ES-I3 (cell line): ENCODE measurements around the gene MORC4.
A peak's percentile ranks its signal among the peaks of the same experiment; 100 is the strongest.

Experiments
- H3K36me3 ChIP-seq: 2 replicates; pipeline ENCODE4 v1.6.1; 2013; ENCODE audit warnings: mild to moderate bottlenecking, low read length, control low read depth, moderate library complexity; ENCODE audit not compliant: insufficient read depth
- H3K4me1 ChIP-seq: 2 replicates; pipeline ENCODE4 v1.6.1; 2013; ENCODE audit warnings: mild to moderate bottlenecking, control low read depth, low read length; ENCODE audit not compliant: insufficient read depth
- H3K9ac ChIP-seq: 2 replicates; pipeline ENCODE4 v1.6.1; 2013; ENCODE audit warnings: low read depth, mild to moderate bottlenecking, low read length, moderate library complexity
- H3K9me3 ChIP-seq: 2 replicates; pipeline ENCODE4 v1.6.1; 2013; ENCODE audit warnings: mild to moderate bottlenecking, low read length, moderate library complexity; ENCODE audit not compliant: control insufficient read depth, insufficient read depth

MORC4 gene

DNA sequence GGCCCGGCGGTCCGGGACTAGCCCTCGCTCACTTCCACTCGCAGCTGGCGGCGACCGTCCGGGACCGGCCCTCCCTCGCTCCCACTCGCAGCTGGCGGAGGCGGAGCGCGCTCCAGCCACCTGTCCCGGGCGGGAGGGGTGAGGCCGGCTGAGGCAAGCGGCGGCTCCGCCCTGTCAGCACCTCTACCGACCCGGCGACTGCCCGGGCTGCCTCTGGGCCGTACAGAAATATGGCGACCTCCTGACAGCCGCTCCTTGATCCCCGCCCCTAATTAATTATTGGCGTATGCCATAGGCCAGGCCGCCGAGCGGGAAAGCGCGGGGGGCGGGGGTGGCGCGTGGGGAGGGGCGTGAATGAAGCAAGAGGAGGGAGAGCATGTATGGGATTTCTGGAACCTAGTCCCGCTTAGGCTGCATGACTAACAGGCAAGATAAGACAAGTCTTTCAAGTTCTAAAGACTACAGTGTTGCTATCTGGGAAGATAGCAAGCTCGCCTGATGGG lies at the start of gene MORC4:
Gene MORC4, minus strand, starts transcription at position 200 of the 503 bp plus-strand sequence. CDS start 243 bp downstream, outside the sequence.
- Histone ChIP-seq H3K9me3 (no peaks in the 10 kb centered on the region), H3K4me1 (no peaks in the 10 kb centered on the region), H3K36me3 (no peaks in the 10 kb centered on the region), H3K9ac (peak within 1 kb of the TSS; percentile 79)

DNA sequence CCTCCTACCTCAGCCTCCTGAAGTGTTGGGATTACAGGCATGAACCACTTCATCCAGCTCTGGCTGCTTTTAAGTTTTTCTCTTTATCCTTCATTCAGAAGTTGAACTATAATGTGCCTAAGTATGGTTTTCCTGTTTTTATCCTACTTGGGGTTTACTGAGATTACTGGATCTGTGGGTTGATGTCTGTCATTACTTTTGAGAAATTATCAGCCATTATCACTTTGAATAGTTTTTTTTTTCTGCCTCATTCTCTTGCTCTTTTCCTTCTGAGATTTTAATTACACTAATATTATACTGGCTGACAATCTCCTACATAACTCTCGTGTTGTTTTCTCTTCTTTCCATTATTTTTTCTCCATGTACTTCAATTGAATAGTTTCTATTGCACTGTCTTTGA lies 47.6 kb upstream of the MORC4 start:
- no peaks in the 10 kb centered on the region for H3K9me3 ChIP-seq
- H3K9ac ChIP-seq, result no peak overlapping the region
- H3K4me1 ChIP-seq, result no peaks in the 10 kb centered on the region
- no peaks in the 10 kb centered on the region for H3K36me3 ChIP-seq

DNA sequence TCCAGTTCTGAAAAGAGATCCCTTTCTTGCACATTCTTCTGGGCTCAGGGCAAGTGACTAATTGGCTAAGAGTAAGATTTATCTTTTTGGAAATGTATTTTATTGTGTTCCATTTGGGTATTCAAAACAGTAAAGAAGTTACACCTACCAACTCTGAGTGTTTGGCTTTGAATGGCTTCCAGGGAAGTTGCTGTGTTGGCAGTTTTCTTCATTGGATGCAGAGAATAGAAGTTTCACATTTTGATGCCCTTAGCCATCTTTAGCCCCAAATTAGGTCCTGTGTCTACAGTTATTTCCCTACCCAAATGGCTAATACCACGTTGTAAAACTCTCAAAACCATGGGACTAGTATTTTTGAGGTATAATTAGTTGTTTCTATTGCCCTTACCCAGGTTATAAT lies 29.7 kb upstream of the MORC4 start:
- Histone ChIP-seq H3K9me3 (no peaks in the 10 kb centered on the region), H3K4me1 (no peaks in the 10 kb centered on the region), H3K36me3 (no peaks in the 10 kb centered on the region), H3K9ac (no peak overlapping the region)

DNA sequence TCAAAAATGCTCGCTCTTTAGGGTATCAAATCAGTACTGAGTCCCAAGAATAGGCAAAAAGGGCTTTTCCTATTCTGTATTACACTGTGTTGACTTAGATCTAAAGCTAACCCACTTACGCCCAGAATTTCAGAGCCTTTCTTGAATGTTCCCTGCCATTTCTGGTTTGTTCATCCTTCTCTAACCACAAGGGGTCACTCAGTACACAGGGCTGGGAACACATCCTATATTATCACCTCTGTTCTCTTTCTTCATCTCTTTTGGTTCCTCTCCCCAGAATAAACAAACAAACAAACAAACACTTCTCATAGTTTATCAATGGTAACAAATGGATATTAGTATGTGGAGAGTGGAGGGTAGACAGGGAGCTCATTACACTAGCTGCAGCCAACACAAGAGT lies 25.5 kb upstream of the MORC4 start:
- no peaks in the 10 kb centered on the region for H3K36me3 ChIP-seq
- no peak overlapping the region for H3K9ac ChIP-seq
- no peaks in the 10 kb centered on the region for H3K9me3 ChIP-seq
- H3K4me1 ChIP-seq, result no peaks in the 10 kb centered on the region

DNA sequence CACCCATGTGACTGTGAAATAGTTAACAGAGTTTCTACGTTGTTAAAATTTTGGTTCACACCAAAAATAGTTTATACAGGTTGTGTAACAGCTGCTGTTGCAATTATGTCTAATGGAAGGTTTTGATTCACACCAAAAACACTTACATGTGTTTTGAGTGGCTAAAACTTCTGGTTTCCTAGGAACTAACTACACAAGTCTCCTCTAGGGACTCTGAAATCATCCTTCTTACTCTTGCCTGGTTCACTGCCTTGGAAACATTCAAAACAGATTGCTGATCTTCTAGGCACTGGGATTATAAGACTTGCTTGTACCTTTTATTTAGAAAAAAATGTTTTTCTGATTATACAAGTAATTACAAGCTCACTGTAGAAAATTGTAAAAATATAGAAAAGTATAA lies 14.9 kb upstream of the MORC4 start:
- Histone ChIP-seq H3K4me1 (no peaks in the 10 kb centered on the region), H3K9me3 (no peaks in the 10 kb centered on the region), H3K9ac (no peak overlapping the region), H3K36me3 (no peaks in the 10 kb centered on the region)

DNA sequence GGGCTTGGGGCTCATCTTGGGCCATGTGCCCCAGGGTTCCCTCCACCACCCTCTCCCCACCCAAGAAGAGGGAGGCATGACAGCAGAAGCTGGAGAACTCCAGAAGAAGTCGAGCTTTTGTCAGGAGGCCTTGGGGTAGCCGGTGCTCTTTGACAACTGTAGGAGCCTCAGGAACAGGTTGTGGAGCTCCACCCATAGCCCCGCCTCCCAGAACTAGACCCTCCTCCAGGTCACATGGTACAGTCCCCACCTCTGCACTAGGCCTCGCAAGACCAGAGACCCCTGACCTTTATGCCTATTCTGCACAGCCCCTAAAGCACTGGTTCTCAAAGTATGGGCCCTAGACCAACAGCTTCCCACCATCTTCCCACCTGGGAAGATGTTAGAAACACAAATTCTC lies 8.0 kb upstream of the MORC4 start:
- Histone ChIP-seq H3K9ac (no peak overlapping the region), H3K4me1 (no peaks in the 10 kb centered on the region), H3K9me3 (no peaks in the 10 kb centered on the region), H3K36me3 (no peaks in the 10 kb centered on the region)

DNA sequence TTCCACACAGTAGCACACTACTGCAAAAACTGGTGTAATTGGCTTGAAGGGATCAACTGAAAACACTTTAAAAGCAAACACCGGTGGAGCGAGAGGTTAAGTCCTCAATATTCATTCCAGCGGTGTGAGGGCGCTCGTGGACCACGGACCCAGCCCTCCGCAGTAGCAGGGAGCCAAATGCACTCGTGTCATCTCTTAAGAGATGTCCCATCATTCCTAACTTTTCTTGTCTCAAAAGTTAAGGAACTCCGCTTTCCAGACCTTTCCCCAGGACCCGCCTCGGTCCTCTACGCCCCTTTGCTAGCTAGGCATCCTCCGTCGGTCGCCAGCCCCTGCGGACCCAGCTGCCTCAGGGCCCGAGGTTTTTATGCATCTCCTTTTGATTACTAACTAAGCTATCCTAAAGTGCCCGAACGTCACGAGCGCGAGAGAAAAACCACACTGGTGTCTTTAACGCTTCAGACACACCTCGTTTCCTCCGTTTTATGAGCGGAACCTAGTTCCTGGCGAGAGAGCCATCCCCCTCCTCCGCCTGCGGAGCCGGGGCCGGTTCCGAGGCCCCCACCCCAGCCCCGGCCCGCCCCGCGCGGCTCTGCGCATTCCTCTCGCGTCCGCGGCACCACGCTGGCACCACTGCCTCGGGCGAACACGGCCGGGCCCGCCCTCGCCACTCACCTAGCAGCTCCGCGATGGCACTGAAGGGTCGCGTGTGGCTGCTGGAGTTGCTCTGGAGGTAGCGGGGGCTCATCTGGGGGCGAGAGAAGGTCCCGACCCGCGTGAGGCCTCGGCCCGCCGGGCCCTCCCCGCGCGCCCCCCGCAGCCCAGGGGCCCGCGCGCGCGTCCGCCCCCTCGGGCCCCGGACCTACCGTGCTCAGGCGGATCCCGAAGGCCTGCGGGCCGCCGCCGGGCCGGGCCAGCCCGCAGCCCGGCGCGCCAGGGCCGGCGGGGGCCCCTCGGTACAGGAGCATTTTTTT lies 723 bp downstream of the MORC4 start:
- peak overlapping the region; percentile 79 for H3K9ac ChIP-seq
- H3K4me1 ChIP-seq, result no peaks in the 10 kb centered on the region

DNA sequence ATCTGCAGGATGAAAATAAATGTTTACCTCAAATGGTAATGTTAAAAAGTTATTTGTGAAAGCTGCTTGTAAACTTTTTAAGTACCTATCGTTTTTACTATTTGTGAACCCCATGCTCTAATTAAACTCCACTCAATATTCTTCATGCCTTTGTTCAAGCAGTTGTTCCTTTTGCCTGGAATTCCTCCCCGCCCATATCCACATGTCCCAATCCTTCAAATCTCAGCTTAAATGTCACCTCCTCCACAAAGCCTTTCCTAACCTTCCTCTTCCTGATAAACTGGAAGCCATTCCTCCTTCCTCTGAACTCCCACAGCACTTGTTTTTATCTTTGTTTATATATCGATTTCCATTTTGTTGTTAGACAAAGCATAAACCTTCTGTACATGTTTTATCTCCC lies 2.4 kb downstream of the MORC4 start:
- no peaks in the 10 kb centered on the region for H3K36me3 ChIP-seq
- H3K9ac ChIP-seq, result no peak overlapping the region
- H3K9me3 ChIP-seq, result no peaks in the 10 kb centered on the region
- no peaks in the 10 kb centered on the region for H3K4me1 ChIP-seq

More for the DNA sequence above, 723 bp downstream of the MORC4 start:
- no peaks in the 10 kb centered on the region for H3K9me3 ChIP-seq
- H3K36me3 ChIP-seq, result no peaks in the 10 kb centered on the region

DNA sequence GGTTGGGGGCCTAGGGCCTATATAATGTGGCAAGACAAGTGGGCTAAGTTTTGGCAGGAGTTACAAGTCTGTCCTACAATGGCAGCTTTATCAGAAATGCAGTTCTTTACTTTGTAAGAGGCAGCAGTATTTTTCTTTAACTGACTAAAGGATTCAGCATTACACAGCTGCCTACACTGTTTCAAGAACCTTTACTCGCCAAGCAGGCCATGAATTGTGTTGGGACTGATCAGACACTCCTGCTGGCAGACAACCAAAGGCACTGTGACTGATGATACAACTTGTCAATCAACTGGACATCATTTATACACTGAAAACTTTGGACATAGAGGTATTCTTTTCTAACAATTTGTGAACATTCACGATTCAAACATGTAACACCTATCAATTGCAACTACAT lies 4.3 kb downstream of the MORC4 start:
- Histone ChIP-seq H3K9me3 (no peaks in the 10 kb centered on the region), H3K4me1 (no peaks in the 10 kb centered on the region), H3K9ac (no peak overlapping the region), H3K36me3 (no peaks in the 10 kb centered on the region)

DNA sequence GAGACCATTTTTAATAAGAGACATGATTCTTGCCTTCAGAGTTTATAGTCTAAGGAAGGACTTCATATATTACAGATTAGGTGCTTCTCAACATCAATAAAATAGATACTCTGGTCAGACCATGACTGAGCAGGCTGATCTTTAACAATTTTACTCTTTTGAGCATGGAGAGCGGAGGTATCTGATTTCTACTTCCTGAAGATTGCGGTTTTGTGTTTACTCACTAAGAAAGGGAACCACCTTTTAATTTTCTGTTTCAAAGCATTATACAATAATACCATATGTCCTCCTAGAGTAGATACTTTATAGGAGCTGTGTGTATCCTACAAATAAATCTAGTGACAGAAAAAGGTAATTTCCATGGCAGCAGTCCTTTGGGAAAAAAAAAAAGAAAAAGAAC lies 12.5 kb downstream of the MORC4 start:
- no peak overlapping the region for H3K9ac ChIP-seq
- H3K9me3 ChIP-seq, result no peaks in the 10 kb centered on the region
- peaks cover 4% of the 10 kb centered on the region; the same call in 1 of the 2 replicates for H3K4me1 ChIP-seq
- H3K36me3 ChIP-seq, result no peaks in the 10 kb centered on the region; the same call in 1 of the 2 replicates

DNA sequence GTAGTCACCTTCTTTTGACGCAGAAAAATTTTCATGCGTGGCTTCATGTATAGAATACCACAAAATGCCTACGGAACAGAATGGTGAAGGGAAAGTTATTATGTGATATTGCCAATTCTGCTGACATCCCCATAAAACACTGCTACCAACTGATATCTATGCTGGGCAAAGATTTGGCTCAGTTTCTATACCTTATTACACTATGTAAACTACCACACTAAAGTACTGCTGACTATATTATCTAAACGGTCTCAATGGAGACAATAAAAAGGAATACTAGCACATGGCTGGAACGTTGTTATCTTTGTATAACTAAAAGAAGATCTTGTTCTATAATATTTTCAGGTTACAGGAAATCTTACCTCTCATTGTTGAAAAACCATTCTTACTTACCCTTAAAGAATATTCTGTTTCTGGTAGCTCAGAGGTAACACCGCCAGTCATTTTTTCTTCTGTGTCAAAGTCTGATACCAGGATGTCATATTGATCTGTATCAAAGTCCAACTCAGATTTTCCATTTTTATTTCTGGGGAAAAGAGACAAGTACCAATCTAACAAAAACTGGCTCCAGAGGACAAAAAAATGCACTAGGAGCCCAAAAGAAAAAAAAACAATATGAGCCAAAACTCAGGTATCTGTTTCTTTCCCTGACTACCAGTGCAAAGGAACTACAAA lies 18.9 kb downstream of the MORC4 start:
- no peak overlapping the region for H3K9ac ChIP-seq
- H3K9me3 ChIP-seq, result no peaks in the 10 kb centered on the region
- H3K36me3 ChIP-seq, result no peaks in the 10 kb centered on the region
- no peaks in the 10 kb centered on the region for H3K4me1 ChIP-seq

DNA sequence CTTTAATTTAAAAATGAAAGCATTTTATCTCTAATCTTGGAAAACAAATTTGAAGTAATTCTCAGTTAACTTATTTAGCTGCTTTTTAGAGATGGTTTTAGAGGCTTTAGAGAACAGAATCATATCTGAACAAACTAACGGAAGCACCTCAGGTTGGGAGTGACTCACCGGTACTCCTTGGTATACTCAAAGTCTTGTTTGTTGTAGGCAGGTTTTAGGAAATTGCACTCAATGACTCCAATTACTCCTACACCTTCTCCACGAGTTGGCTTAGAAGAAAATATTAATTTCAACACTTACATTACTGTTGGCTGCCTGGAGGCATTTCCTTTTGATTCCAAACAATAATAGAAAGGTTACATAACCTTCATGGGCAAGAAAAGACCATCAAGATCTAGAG lies 23.6 kb downstream of the MORC4 start:
- Histone ChIP-seq H3K9ac (no peak overlapping the region), H3K9me3 (no peaks in the 10 kb centered on the region), H3K4me1 (no peaks in the 10 kb centered on the region), H3K36me3 (no peaks in the 10 kb centered on the region)

DNA sequence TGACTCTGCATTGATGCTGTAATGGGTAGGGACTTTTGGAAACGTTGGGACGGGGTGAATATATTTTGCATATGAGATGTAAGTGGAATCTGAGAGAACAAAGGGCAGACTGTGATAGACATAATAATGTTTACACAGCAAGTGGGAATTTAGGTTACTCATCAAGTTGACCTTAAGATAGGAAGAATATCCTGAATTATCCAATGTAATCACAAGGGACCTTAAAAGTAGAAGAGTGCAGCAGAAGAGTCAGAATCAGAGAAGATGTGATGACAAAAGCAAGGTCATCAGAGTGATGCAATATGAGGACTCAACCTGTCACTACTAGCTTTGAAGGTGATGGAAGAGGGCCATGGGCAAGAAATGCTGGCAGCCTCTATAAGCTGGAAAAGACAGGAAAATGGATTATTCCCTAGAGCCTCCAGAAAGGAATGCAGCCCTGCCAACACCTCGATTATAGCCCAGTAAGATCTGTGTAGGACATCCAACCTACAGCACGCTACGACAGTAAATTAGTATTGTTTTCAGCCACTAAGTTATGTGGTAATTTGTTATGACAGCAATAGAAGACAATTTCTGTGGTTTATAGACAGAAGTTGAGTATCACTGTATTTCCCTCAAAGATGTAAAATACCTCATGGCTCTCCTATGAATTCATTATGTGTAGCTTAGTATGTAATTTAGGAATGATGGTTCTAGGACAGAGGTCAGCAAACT lies 26.4 kb downstream of the MORC4 start:
- Histone ChIP-seq H3K4me1 (no peaks in the 10 kb centered on the region), H3K9me3 (no peaks in the 10 kb centered on the region), H3K36me3 (no peaks in the 10 kb centered on the region), H3K9ac (no peak overlapping the region)

DNA sequence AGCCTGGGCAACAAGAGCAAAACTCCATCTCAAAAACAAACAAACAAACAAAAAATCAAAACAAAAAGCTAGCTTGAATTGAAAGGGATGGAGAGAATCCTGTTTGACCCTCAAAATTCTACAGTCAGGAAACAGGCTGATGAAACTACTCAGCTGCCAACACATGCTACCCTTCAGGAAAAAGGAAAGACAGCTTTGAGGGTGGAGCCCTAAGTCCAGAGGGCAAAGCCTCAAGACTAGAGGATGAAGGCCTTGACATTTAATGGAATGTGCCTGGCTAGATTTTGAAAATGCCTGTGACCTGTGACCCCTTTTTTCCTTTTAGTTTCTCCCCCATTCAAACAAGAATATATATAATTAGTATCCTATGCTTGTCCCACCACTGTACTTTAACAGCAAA lies 27.1 kb downstream of the MORC4 start:
- no peaks in the 10 kb centered on the region for H3K9me3 ChIP-seq
- H3K9ac ChIP-seq, result no peak overlapping the region
- H3K36me3 ChIP-seq, result no peaks in the 10 kb centered on the region
- H3K4me1 ChIP-seq, result no peaks in the 10 kb centered on the region
